Measurements from ENCODE around the gene HDAC3.

Gene HDAC3

GRCh38 chr5:141639357-141640050 lies 2.9 kb upstream of the HDAC3 start:
- H3K27ac ChIP-seq: no peak overlapping the region
- TF ChIP-seq CTCF (IDR thresholded peaks at IDR 0.05) (no peak), ZFX (IDR thresholded peaks at IDR 0.05; ENCODE audit: borderline replicate concordance) (no peak)

GRCh38 chr5:141638771-141639170 lies 2.1 kb upstream of the HDAC3 start:
- TF ChIP-seq ZFX (IDR thresholded peaks at IDR 0.05; ENCODE audit: borderline replicate concordance): no peak
- TF ChIP-seq CTCF (IDR thresholded peaks at IDR 0.05): no peak
- H3K27ac ChIP-seq: peak overlapping the region; percentile 88; the same call in 1 of the 2 replicates

GRCh38 chr5:141637767-141638419 lies 1.2 kb upstream of the HDAC3 start:
- TF ChIP-seq CTCF (IDR thresholded peaks at IDR 0.05) (peak; percentile 53), ZFX (IDR thresholded peaks at IDR 0.05; ENCODE audit: borderline replicate concordance) (no peak)
- peak overlapping the region; percentile 88 for H3K27ac ChIP-seq

- H3K27ac ChIP-seq: peak overlapping the region; percentile 88
- no peak for TF ChIP-seq ZFX (IDR thresholded peaks at IDR 0.05; ENCODE audit: borderline replicate concordance)
- no peak for TF ChIP-seq CTCF (IDR thresholded peaks at IDR 0.05)
Observed at GRCh38 chr5:141637123-141637766, 596 bp upstream of the HDAC3 start.

DNA sequence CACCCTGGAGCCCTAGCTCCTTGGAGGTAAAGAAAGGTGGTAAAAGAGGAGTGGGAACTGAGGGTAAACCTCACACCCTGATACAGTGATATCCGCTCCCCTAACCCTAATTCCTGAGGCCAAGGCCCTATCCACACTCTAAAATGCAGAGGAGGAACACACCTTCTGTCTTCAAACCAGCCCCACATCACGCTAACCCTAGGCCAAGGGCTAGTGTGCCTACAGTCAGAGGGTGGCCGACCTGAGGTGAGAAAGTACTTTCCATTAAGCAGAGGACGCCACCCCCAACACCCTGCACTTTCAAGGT lies 590 bp downstream of the HDAC3 start:
- peak overlapping the region; percentile 88 for H3K27ac ChIP-seq
- TF ChIP-seq CTCF (IDR thresholded peaks at IDR 0.05) (no peak), ZFX (IDR thresholded peaks at IDR 0.05; ENCODE audit: borderline replicate concordance) (no peak)

GRCh38 chr5:141635646-141636045 lies 1.0 kb downstream of the HDAC3 start:
- H3K27ac ChIP-seq: peak overlapping the region; percentile 88
- TF ChIP-seq ZFX (IDR thresholded peaks at IDR 0.05; ENCODE audit: borderline replicate concordance) (no peak), CTCF (IDR thresholded peaks at IDR 0.05) (no peak)

GRCh38 chr5:141634720-141635119 lies 1.9 kb downstream of the HDAC3 start:
- no peak for TF ChIP-seq CTCF (IDR thresholded peaks at IDR 0.05)
- TF ChIP-seq ZFX (IDR thresholded peaks at IDR 0.05; ENCODE audit: borderline replicate concordance): no peak
- no peak overlapping the region for H3K27ac ChIP-seq
